Activated T-cell treated with anti-CD3 and anti-CD28 coated beads, Interleukin-2, amount 50 U/mL, for 72 hours (primary cell): Measurements from ENCODE around the gene SLC12A6. TPM values are rescaled to one million over a fixed set of nuclear protein-coding genes. Genes with fewer than 3 reads are reported as not detected.
"Not testable (repeated sequence)": the region's sequence is repeated elsewhere in the genome, so short reads cannot be mapped to it uniquely, and the experiment has no call there.

ENCODE experiments used
- ATAC-seq, 2 donors: fragments of 150-1000 bp; cut with Tn5 transposase; replicated peaks in 1 of 2; 2 replicates each; pipeline ENCODE4 v1.10.0; 2021; ENCODE audit warnings: moderate library complexity in 2 of 2, mild to moderate bottlenecking in 1 of 2
- DNase-seq, 2 donors: peaks; one replicate each; pipeline ENCODE4 v3.0.0; 2021 to 2022; ENCODE audit warnings: mixed read lengths in 1 of 2
- H3K27ac Mint-ChIP-seq: one replicate; pipeline ENCODE4 v1.8.0; 2022; ENCODE audit warnings: mild to moderate bottlenecking, moderate library complexity, mixed read lengths
- H3K27me3 Mint-ChIP-seq: one replicate; pipeline ENCODE4 v1.8.0; 2022; ENCODE audit warnings: low read depth, mixed read lengths
- H3K36me3 Mint-ChIP-seq, 2 donors: one replicate each; pipeline ENCODE4 v1.8.0; 2022; ENCODE audit warnings: mixed read lengths in 2 of 2, mild to moderate bottlenecking in 1 of 2; ENCODE audit not compliant: insufficient read depth in 2 of 2
- H3K4me1 Mint-ChIP-seq: one replicate; pipeline ENCODE4 v1.8.0; 2022; ENCODE audit warnings: low read depth, mixed read lengths
- H3K4me3 Mint-ChIP-seq, 2 donors: one replicate each; pipeline ENCODE4 v1.8.0; 2022; ENCODE audit warnings: mild to moderate bottlenecking in 2 of 2, mixed read lengths in 2 of 2, moderate library complexity in 2 of 2
- H3K9me3 Mint-ChIP-seq, 2 donors: one replicate each; pipeline ENCODE4 v1.8.0; 2022; ENCODE audit warnings: mixed read lengths in 2 of 2
- total RNA-seq, 2 donors: library from RNA; stranded (reverse); gene quantifications; one replicate each; pipeline ENCODE4 v1.2.3, GENCODE V29; 2022

Gene SLC12A6
- total RNA-seq, 2 donors from 2014 or later = 25.0 to 31.3 TPM

DNA sequence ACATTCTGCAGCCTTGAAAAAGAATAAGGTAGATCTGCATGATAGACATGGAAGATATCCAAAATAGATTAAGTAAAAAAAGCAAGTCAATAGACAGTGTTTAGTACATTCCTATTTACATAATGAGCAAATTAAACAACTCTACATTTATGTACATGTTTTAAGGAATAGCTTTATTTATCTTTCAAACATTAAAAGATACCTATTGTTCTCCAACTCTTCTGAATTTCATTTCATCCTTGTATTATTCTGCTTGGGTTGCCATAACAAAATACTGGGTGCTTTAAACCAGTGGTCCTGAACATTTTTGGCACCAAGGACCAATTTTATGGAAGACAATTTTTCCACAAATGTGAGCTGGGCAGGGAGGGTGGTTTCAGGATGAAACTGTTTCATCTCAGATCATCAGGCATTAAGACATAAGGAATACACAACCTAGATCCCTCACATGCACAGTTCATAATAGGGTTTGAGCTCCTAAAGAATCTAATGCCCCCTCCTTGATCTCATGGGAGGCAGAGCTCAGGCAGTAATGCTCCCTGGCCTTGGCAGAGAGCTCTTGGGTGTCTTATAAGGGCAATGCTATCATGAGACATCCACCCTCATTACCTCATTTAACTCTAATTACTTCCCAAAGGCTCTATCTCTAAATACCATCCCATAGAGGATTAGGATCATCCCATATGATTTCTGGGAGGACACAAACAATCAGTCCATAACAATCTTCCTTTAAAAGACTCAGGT lies 120.9 kb downstream of the SLC12A6 start:
- Mint-ChIP-seq H3K4me3 (no peak overlapping the region), H3K27ac (no peak overlapping the region), H3K36me3 (no peaks in the 10 kb centered on the region), H3K9me3 (no peaks in the 10 kb centered on the region), H3K27me3 (peaks cover 6% of the 10 kb centered on the region), H3K4me1 (no peaks in the 10 kb centered on the region)
- no peak for ATAC-seq
- DNase-seq = no peak

DNA sequence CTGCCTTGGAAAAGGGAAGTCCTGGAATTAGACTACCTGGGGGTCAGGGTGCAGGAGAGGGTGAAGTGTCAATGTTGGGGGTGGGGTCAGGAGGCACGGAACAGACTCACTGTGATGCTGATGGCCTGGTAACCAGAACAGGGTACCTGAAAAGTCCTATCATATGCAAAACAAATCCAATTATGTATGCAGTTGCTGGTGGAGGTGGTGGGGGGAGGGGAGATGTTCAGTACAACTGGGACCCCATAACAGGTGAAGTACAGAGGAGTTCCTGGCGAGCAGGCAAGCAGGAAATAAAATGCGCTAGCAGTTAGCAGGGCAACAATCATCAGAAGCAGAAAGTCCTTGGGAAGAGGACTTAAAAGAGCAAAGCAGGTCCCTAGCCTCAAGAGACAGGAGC lies 123.4 kb downstream of the SLC12A6 start:
- Mint-ChIP-seq H3K27ac (no peak overlapping the region), H3K4me1 (peaks cover 10% of the 10 kb centered on the region), H3K9me3 (no peaks in the 10 kb centered on the region), H3K4me3 (no peak overlapping the region), H3K36me3 (no peaks in the 10 kb centered on the region), H3K27me3 (peaks cover 6% of the 10 kb centered on the region)
- DNase-seq (no peak), ATAC-seq (no peak)

DNA sequence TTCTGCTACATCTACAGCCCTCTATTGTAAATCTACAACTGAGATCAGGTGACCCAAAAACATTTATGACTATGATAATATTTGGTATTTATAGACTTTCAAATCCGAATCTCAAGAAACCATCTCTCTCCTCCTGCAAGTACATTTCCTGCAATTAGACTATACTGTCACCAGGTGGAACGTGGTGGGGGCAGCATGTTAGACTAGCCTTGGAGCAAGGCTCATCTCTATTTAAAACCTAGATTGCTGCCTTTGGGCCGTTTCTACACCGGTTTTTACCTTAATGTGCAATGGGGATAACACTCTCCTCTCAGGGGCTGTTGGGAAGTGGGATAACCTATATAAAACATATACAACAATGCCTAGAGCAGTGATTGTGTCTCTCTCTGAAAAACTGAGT lies 123.9 kb downstream of the SLC12A6 start:
- H3K27me3 Mint-ChIP-seq = peaks cover 6% of the 10 kb centered on the region

DNA sequence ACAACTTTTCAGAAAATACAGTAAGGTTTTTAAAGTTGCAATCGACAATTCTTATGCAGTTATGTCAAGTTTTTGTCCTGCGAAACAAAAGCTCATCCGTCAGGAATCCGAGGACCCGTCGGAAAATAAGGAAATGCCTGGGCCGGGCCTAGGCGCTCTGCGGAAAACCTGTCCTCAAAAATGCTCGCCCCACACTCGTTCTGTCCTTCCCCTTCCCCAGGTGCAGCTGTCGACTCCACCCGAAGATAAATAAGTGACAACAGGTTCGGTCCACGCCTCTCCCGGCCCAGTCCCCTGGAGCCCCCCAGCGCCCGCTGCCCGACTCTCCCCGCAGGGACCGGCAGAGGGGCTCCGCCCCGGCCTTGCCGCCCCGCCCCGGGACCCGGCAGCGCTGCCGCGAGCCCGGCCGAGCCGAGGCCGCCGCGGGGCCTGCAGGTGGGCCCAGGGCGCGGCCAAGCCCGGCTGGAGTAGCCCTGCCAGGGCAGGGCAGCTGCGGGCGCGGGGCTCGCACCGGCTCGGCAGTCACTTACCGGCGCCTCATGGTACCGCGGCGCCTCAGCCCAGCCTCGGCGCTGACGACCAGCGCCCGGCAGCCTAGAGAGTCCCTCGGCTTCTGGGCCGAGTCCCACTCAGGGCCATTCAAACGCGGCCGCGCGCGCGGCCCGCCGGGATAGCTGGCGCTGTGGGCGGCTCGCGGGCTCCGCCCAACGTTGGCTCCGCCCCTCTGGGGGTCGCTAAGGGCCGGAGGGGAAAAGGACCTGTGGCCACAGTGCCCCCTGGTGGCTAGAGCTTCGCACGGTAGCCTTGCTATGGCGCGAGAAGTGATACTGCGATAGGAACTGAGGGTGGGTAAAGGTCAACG lies 127.9 kb downstream of the SLC12A6 start, which contains the start of gene KATNBL1:
TSS of gene KATNBL1 (minus strand) at position 676 of the 862 bp plus-strand sequence. CDS start 46,420 bp downstream, outside the sequence.
- Mint-ChIP-seq H3K27ac (peak within 1 kb of the TSS; percentile 71), H3K4me1 (peaks cover 50% of the 10 kb centered on the region), H3K36me3 (peaks cover 0 to 4% of the 10 kb centered on the region in 2 donors), H3K4me3 (peak within 1 kb of the TSS; percentile 82 to 86), H3K9me3 (no peaks in the 10 kb centered on the region), H3K27me3 (peaks cover 6% of the 10 kb centered on the region)
- ATAC-seq (peak; percentile 88 to 95), DNase-seq (peak; percentile 98)

More for the DNA sequence above, 123.9 kb downstream of the SLC12A6 start:
- Mint-ChIP-seq H3K27ac (no peak overlapping the region), H3K4me1 (peaks cover 14% of the 10 kb centered on the region), H3K4me3 (no peak overlapping the region), H3K9me3 (no peaks in the 10 kb centered on the region), H3K36me3 (no peaks in the 10 kb centered on the region)
- ATAC-seq (no peak), DNase-seq (no peak)

DNA sequence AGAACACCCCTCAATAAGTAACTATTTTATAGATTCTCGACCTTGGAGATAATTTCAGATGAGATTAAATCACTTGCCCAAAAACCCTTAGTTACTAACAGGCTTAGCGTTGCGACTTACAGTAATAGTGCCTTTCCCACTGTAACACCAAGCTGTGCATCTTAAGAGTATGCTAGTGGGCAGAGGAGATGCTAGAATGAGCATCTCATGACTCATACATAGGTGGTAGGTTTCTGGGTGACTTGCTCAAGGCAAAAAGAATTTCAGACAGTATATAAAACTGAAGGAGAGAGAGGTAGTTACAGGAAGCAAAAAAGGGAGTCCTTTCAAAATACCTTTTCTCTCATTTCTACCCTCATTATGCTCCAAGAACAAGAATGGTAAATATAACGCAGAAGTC lies 131.6 kb downstream of the SLC12A6 start:
- ATAC-seq = peak in 1 of 2 donors; percentile 29
- Mint-ChIP-seq H3K9me3 (no peaks in the 10 kb centered on the region), H3K4me1 (peaks cover 60% of the 10 kb centered on the region)

DNA sequence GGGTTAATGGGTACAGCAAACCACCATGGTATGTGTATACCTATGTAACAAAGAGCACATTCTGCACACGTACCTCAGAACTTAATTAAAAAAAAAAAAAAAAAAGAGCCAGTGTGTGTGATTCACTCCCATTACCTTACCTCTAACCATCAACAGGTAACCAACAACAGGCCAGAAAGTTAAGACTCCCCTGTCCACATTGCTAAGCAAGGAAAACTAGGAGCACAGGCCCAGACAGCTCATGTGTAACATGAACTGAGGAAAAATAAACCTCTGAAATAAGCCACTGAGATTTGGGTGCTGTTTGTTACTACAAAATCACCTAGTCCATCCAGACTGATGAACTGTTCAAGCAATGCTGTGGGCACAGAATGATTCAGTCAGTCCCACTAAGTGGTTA lies 133.6 kb downstream of the SLC12A6 start:
- Mint-ChIP-seq H3K9me3 (peaks cover 0 to 2% of the 10 kb centered on the region in 2 donors), H3K36me3 (peaks cover 3 to 18% of the 10 kb centered on the region in 2 donors), H3K4me3 (no peak overlapping the region), H3K4me1 (peaks cover 48% of the 10 kb centered on the region), H3K27ac (no peak overlapping the region), H3K27me3 (no peaks in the 10 kb centered on the region)
- ATAC-seq (peak in 1 of 2 donors; percentile 18), DNase-seq (no peak)

More for the DNA sequence above, 131.6 kb downstream of the SLC12A6 start:
- Mint-ChIP-seq H3K27me3 (no peaks in the 10 kb centered on the region), H3K27ac (peak overlapping the region; percentile 54), H3K4me3 (peak overlapping the region; percentile 9 to 47), H3K36me3 (peaks cover 0 to 12% of the 10 kb centered on the region in 2 donors)
- peak in 1 of 2 donors; percentile 12 for DNase-seq

DNA sequence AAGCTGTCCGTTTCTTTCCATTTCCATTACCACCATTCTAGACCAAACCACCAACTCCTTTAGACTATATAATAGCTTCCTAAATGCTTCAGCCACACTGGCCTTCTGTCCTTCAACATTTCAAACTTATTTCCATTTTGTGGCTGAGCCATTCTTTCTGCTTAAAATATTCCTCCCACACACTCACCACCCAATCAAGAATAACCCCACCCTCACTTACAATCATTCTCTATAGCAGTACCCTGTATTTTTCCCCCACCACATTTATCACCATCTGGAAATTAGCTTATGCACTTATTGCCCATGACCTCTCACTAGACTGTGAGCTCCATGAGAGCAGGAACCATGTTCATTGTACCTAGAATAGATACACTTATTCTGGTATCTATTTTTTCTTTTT lies 134.3 kb downstream of the SLC12A6 start:
- no peak overlapping the region for H3K27ac Mint-ChIP-seq
- peaks cover 0 to 2% of the 10 kb centered on the region in 2 donors for H3K9me3 Mint-ChIP-seq
- no peak overlapping the region for H3K4me3 Mint-ChIP-seq
- H3K4me1 Mint-ChIP-seq = peaks cover 42% of the 10 kb centered on the region
- DNase-seq = no peak
- no peaks in the 10 kb centered on the region for H3K27me3 Mint-ChIP-seq
- peaks cover 3 to 18% of the 10 kb centered on the region in 2 donors for H3K36me3 Mint-ChIP-seq
- ATAC-seq = no peak

DNA sequence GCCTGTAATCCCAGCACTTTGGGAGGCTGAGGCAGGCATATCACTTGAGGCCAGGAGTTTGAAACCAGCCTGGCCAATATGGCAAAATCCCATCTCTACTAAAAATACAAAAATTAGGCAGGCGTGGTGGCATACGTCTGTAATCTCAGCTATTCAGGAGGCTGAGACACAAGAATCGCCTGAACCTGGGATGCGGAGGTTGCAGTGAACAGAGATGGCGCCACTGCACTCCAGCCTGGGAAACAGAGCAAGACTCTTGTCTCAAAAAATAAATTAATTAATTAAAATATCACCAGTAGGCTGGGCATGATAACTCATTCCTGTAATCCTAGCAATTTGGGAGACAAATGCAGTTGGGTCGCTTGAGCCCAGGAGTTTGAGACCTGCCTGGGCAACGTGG lies 144.3 kb downstream of the SLC12A6 start:
- H3K4me3 Mint-ChIP-seq, H3K27me3 Mint-ChIP-seq, H3K36me3 Mint-ChIP-seq, H3K4me1 Mint-ChIP-seq, ATAC-seq, DNase-seq, H3K27ac Mint-ChIP-seq, H3K9me3 Mint-ChIP-seq: not testable (repeated sequence)

DNA sequence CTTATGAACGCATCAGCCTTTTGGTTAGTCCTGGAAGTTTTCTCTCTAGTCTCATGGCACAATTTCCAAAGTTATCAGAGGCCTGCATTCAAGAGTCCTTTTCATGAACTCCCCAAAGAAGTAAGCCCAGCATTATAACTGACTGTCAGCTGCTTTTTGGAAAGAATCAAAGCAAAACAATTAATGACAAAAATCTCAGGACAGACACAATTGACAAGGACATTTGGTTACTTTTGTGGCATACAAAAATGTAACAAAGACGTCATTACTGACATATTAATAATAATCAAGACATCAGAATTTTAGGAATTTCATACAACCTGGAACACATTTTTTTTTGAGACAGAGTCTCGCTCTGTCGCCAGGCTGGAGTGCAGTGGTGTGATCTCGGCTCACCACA lies 148.9 kb downstream of the SLC12A6 start:
- no peak for DNase-seq
- Mint-ChIP-seq H3K36me3 (peaks cover 1% of the 10 kb centered on the region in 2 donors), H3K4me3 (no peak overlapping the region), H3K9me3 (no peaks in the 10 kb centered on the region), H3K27me3 (no peaks in the 10 kb centered on the region), H3K27ac (no peak overlapping the region), H3K4me1 (peaks cover 11% of the 10 kb centered on the region)
- ATAC-seq = no peak

DNA sequence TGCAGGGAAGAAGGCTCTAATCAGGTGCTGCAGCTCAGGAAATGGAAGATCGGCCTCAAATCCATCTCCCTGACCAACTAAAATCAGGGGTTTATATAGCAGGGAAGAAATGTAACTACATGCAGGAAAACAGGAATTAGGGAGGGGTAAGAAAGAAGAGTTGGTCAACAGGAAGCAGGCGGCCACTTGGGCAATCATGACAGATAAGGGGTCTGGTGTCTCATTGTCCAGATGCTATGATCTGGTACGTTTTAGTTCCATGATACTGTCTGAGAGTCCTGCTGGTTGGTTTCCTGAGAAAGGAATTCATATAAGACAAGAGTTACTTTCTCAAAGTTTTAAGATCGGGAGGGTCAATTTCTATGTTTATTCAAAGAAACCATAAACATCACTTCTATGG lies 151.9 kb downstream of the SLC12A6 start:
- Mint-ChIP-seq H3K27ac (no peak overlapping the region), H3K4me1 (peaks cover 11% of the 10 kb centered on the region), H3K4me3 (no peak overlapping the region), H3K27me3 (no peaks in the 10 kb centered on the region), H3K9me3 (no peaks in the 10 kb centered on the region), H3K36me3 (peaks cover 3% of the 10 kb centered on the region in 2 donors)
- DNase-seq (no peak), ATAC-seq (no peak)

DNA sequence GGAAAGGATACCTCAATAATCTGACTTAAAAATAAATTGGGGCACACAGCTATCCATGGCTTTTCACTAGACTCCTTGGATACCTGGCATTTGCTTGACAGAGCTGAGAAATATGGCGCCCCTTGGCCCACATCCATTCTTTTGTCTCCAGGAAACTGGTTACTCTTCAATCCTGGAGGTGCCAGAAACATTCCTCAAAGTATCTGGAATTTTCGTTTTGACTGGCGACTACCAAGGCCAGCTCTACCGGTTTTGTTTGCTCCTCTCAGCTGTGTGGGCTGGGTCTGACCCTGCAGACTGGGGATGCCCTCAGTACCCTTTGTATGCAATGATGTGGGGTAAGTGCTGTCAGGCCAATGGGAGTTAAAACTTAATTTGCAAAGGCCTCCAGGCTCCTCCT lies 154.6 kb downstream of the SLC12A6 start:
- ATAC-seq (no peak), DNase-seq (no peak)
- H3K27ac Mint-ChIP-seq = no peak overlapping the region
- peaks cover 0 to 2% of the 10 kb centered on the region in 2 donors for H3K9me3 Mint-ChIP-seq
- peaks cover 3 to 6% of the 10 kb centered on the region in 2 donors for H3K36me3 Mint-ChIP-seq
- no peak overlapping the region for H3K4me3 Mint-ChIP-seq
- no peaks in the 10 kb centered on the region for H3K27me3 Mint-ChIP-seq
- peaks cover 7% of the 10 kb centered on the region for H3K4me1 Mint-ChIP-seq
